GM18502 (cell line): ENCODE results near the gene TBCD.

ENCODE experiments used
- ATAC-seq: cut with Tn5 transposase; IDR thresholded peaks from one replicate; pipeline ENCODE4 v1.9.1; 2021; ENCODE audit warnings: mild to moderate bottlenecking; ENCODE audit not compliant: unreplicated experiment, poor library complexity

Gene TBCD

GRCh38 chr17:82805823-82806222, 54.0 kb downstream of the TBCD start:
- ATAC-seq: no peak

- ATAC-seq: no peak
These were observed 54.8 kb downstream of the TBCD start for GRCh38 chr17:82806645-82807044.

GRCh38 chr17:82807101-82807500, 55.2 kb downstream of the TBCD start:
- ATAC-seq: no peak

GRCh38 chr17:82807562-82807961, 55.7 kb downstream of the TBCD start:
- ATAC-seq: no peak

- ATAC-seq: no peak
These were observed 56.1 kb downstream of the TBCD start for GRCh38 chr17:82808006-82808405.

GRCh38 chr17:82808921-82809905, 57.3 kb downstream of the TBCD start:
- no peak for ATAC-seq

GRCh38 chr17:82810644-82811430, 59.0 kb downstream of the TBCD start:
- ATAC-seq: no peak

GRCh38 chr17:82812058-82812457, 60.2 kb downstream of the TBCD start:
- ATAC-seq: no peak

GRCh38 chr17:82812601-82813000, 60.7 kb downstream of the TBCD start:
- ATAC-seq: no peak

GRCh38 chr17:82813299-82814051, 61.6 kb downstream of the TBCD start:
- no peak for ATAC-seq

GRCh38 chr17:82814834-82815233, 63.0 kb downstream of the TBCD start:
- ATAC-seq: no peak

GRCh38 chr17:82815354-82815753, 63.5 kb downstream of the TBCD start:
- no peak for ATAC-seq

GRCh38 chr17:82815790-82816305, 64.0 kb downstream of the TBCD start:
- ATAC-seq: no peak

GRCh38 chr17:82816358-82816757, 64.5 kb downstream of the TBCD start:
- ATAC-seq: no peak

- no peak for ATAC-seq
These were observed 66.1 kb downstream of the TBCD start for GRCh38 chr17:82817947-82818346.

- no peak for ATAC-seq
These were observed 68.7 kb downstream of the TBCD start for GRCh38 chr17:82820278-82821251.

- ATAC-seq: no peak
These were observed 69.7 kb downstream of the TBCD start for GRCh38 chr17:82821554-82821953.

GRCh38 chr17:82822281-82822680, 70.4 kb downstream of the TBCD start:
- ATAC-seq: no peak

- ATAC-seq: no peak
These were observed 71.1 kb downstream of the TBCD start for GRCh38 chr17:82823004-82823403.
